DMS53 treated with DMSO at 0.1 percent for 48 hours (cell line): ENCODE results near the gene SCAMP1.

ENCODE experiments used
- DNase-seq: peaks from one replicate; lab custom pipeline; 2025; ENCODE audit not compliant: unreplicated experiment; lab: John Stamatoyannopoulos, UW

The SCAMP1 gene

GRCh38 chr5:78511121-78511906, 150.9 kb downstream of the SCAMP1 start:
- no peak for DNase-seq

GRCh38 chr5:78512435-78512834, 152.0 kb downstream of the SCAMP1 start:
- no peak for DNase-seq

DNA sequence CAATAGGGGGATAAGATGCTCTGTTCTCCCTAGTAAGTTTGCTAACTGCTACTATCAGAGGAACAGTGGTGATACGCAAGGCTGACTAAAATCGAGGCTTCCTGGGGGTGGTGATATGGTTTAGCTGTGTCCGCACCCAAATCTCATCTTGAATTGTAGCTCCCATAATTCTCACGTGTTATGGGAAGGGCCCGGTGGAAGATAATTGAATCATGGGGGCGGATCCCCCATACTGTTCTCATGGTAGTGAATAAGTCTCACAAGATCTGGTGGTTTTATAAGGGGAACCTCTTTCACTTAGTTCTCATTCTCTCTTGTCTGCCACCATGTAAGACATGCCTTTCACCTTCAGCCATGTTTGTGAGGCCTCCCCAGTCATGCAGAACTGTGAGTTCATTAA, 153.0 kb downstream of the SCAMP1 start:
- DNase-seq: no peak

DNA sequence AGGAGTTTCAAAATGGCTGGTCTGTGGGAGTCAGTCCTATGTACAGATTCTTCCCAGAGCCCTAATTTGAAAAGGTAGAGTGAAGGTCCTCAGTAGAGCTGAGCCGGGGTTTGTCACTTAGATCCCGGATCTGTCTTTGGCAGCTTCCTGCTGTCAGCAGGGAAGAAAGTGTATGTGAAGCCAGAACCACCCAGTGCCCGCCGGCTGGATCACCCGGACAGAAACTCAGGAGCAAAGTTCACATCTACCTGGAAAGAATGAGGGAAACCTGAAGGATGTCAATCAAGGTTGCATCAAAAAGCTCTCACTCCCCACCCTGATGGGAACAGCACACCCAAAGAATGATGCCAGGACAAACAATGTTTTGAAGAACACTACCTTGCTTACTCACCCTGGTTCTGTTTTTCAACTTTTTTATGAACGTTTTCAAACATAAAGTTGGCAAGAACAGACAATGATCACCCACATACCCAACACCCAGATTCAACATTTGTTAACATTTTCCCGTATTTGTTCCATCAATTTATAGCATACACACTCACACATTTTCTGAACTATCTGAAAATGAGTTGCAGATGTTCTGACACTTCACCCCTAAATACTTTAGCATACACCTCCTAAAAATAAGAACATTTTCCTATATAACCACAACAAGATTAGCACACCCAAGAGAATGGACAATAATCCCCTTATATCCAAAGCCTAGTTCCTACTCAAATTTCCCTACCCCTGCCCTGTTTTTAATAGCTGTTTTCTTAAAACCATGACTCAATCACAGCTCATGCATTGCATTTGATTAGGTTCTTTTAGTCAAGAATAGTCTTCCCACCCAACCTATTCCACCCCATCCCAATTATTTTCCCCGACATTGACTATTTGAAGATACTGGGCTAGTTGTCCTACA, 154.3 kb downstream of the SCAMP1 start:
- DNase-seq: no peak

- no peak for DNase-seq
Measured at GRCh38 chr5:78515670-78516069, 155.3 kb downstream of the SCAMP1 start.

DNA sequence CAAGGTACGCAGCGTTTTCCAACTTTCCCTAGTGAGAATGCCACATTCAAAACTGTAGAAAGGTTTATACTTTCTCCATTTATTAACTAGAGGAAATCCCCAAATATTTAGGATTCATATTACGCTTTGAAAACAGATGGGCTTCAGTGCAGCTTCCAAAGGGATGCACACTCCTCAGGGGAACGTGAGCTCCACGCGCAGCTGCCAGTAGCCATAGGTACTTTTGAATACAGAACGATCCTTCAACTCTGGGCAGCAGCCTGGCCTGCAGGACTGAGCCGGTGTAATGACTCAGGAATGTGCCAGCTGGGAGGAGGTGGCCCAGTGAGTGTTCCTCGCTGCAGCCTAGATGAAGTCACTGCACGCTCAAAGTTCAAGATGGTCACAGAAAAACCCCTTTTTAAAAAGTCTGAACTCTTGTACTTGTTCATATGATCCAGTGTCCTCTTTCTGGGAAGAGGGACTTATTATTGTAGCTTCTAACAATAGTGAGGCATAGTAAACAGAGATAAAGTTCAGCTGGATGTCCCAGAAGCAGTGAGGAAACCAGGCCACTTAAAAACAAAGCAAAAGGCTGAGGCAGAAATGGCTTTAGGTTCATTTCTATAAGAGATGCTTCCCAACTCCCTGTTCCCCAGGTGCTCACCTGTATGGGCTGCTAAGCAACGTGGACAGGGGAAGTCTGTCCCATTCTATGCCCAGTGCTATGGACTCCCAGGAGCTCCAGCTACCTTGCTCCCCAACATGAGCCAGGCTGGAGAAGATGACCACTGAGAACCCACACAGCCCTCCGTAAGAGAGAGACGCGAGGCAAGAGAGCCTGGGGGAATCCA, 158.2 kb downstream of the SCAMP1 start:
- peak; percentile 19 for DNase-seq

DNA sequence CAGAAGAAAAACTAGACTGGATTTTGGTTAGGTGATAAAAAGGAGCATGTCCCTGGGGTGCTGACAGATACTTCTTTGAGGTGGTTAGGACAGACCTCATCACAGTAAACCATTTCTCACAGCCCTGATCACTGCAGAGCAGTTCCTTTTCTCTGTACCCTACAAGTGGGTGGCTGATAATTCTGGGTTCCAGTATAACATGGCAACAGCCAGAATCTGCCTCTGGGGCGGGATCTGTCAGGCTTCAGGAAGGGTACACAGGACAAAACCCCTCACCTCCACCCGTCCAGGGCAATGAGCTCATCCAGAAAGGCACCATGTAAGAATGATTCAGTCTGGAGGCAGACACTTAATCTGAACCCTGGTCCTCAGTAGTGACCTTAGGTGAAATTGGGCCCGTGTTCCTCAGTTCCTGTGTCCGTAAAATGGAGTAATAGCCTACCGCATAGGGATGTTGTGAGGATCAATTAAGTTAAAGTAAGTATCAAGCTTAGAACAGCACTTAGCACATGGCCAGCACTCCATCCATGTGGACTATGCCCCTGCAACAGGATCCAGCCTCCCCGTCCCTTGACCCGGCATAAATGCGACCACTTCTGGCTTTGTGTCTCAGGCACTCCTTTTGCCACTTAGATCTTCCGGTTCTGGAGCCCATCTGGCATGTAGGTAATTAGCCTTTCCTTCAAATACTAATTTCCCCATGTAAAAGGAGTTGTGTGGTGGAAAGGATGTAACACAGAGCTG, 159.0 kb downstream of the SCAMP1 start:
- DNase-seq: no peak

- no peak for DNase-seq
Measured at GRCh38 chr5:78521455-78521854, 161.0 kb downstream of the SCAMP1 start.

- no peak for DNase-seq
Measured at GRCh38 chr5:78522476-78523260, 162.3 kb downstream of the SCAMP1 start.

DNA sequence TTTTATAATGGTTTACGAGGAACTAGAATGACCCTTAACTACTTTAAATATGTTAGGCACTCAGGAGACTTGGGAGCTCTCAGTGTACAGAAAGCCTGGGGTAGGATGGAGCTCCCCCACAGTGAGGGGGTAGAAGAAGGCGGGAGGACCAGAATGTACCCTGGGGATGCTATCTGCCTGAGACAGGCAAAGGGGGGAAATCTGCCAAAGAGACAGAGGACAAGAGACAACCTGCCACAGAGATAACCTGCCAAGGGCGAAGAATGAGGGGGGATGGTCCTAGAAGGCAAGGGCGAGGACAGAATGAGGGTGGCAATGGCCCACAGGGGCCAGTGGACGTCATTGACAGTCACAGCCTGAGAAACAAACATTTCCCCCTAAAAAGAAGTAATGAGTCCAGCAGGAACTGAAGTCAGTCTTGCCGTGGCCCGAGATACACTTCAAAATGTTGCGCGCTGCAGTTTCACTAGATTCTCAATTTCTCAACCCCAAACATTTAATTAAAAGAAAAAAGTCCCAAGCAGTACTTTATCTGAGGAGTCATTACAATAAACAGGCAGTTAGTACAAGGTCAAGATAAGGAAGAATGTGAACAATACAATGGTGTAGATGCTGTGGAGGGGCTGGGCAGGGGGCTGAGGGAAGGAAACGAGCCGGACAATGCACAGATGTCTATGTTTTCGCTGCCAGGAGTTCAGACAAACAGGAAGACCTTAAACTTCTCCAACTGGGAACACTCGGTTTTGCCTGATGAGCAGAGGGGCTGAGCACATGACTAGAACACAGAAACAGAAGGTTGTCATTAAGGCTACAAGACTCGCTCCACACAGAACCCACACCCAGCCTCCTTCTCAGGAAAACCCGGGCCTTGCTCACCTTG, 163.1 kb downstream of the SCAMP1 start:
- no peak for DNase-seq

DNA sequence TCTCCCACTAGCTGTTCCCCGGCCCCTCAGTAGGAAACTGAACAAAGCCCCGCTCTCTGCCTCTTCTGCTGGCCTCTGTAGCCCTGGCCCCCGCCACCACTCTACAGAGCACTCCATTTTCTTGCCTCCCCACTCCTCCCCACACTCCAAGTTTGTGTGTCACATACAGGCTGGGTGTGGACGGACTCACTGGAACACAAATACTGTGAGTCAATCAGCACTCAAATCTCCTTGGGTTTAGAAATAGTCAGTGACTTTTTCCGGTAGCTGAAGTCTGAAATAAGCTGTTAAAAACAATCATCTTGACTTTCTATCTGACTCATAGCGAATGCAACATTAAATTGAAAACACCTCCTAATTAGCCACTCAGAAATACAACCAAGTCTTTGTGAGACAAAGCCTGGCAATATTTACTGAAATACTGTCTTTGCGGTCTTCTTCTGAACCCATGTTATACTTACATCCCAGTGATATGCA, 165.7 kb downstream of the SCAMP1 start:
- DNase-seq: no peak

DNA sequence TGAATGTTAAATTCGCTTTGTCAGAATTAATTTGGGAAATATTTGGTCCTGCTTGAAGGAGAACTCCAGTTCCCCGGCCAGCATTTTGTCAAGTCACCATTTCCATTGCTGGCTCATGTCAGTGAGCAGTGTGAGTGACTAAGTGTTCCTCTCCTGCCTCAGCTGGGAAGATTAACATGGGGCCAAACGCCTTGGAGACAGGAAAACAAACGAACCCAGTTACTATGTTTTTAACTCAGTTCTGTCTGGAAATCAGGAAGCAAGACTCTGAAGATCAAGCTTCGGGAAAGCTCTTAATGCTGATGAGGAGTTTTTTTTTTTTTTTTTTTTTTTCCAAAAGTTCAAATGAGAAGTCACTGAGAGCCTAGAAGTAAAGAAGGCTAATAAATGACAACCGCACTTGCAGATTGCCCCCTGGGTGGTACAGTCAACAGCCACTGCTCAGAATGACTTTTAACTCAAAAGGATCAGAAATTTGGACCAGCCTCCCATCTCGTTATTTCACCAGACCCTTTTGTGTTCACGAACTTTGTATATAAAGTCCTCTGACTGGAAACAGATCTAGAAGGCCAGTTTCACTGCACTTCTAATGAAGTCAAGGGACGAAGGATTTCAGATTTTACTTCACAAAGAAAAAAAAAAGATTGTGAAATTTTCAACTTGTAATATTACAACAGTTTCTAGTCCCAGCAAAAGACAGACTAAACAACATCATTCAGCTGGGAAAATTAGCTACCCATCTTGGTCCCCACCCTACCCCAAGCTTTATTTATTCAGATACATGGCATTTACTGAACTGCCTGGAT, 166.8 kb downstream of the SCAMP1 start:
- no peak for DNase-seq

DNA sequence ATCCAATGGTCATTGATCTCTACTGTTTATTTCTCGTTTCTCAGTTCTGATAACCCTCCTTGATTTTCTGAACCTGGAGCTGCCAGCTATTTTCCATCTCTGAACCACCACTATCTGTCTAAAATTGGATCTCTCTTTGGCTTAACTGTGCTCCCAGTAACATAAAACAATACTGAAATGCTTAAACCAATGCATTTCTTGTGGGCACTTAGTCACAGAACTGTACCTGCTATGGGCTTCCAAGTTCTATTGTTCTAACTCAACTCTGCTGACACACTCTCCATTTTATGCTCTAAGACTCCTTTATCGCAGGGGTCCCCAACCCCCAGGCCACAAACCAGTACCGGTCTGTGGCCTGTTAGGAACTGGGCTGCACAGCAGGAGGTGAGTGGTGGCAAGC, 167.5 kb downstream of the SCAMP1 start:
- no peak for DNase-seq
